ENCODE results near the gene HTRA3.

HTRA3 gene

GRCh38 chr4:8247047-8247930 lies 22.3 kb upstream of the HTRA3 start:
- DNase-seq = no peak

- no peak for DNase-seq
Measured at GRCh38 chr4:8248091-8248490, 21.5 kb upstream of the HTRA3 start.

- DNase-seq = no peak
Measured at GRCh38 chr4:8250227-8250626, 19.3 kb upstream of the HTRA3 start.

GRCh38 chr4:8250637-8251036 lies 18.9 kb upstream of the HTRA3 start:
- no peak for DNase-seq

GRCh38 chr4:8251110-8251883 lies 18.3 kb upstream of the HTRA3 start:
- DNase-seq = no peak

- DNase-seq = no peak
Measured at GRCh38 chr4:8252301-8253173, 17.0 kb upstream of the HTRA3 start.

- no peak for DNase-seq
Measured at GRCh38 chr4:8254076-8254475, 15.5 kb upstream of the HTRA3 start.

- no peak for DNase-seq
Measured at GRCh38 chr4:8255698-8256441, 13.7 kb upstream of the HTRA3 start.

GRCh38 chr4:8257854-8258253 lies 11.7 kb upstream of the HTRA3 start:
- no peak for DNase-seq

- DNase-seq = no peak
Measured at GRCh38 chr4:8258552-8259212, 10.9 kb upstream of the HTRA3 start.

GRCh38 chr4:8259743-8260430 lies 9.7 kb upstream of the HTRA3 start:
- DNase-seq = no peak

- DNase-seq = no peak
Measured at GRCh38 chr4:8260656-8261111, 8.9 kb upstream of the HTRA3 start.

GRCh38 chr4:8261851-8262535 lies 7.6 kb upstream of the HTRA3 start:
- no peak for DNase-seq

- no peak for DNase-seq
Measured at GRCh38 chr4:8262637-8263322, 6.8 kb upstream of the HTRA3 start.

- no peak for DNase-seq
Measured at GRCh38 chr4:8263397-8263796, 6.2 kb upstream of the HTRA3 start.

- DNase-seq = no peak
Measured at GRCh38 chr4:8264106-8264505, 5.4 kb upstream of the HTRA3 start.

- DNase-seq = no peak
Measured at GRCh38 chr4:8265171-8265929, 4.2 kb upstream of the HTRA3 start.

- DNase-seq = no peak
Measured at GRCh38 chr4:8266088-8266487, 3.5 kb upstream of the HTRA3 start.

GRCh38 chr4:8266508-8266907 lies 3.0 kb upstream of the HTRA3 start:
- no peak for DNase-seq

Data from C1 segment of cervical spinal cord (tissue), 14 donors.